Measurements from ENCODE around the gene KDELR3.
"Not testable (repeated sequence)": the region's sequence is repeated elsewhere in the genome, so short reads cannot be mapped to it uniquely, and the experiment has no call there.

KDELR3 gene

GRCh38 chr22:38456841-38457699 lies 10.8 kb upstream of the KDELR3 start:
- DNase-seq: no peak

GRCh38 chr22:38460426-38460840 lies 7.5 kb upstream of the KDELR3 start:
- no peak for DNase-seq

DNA sequence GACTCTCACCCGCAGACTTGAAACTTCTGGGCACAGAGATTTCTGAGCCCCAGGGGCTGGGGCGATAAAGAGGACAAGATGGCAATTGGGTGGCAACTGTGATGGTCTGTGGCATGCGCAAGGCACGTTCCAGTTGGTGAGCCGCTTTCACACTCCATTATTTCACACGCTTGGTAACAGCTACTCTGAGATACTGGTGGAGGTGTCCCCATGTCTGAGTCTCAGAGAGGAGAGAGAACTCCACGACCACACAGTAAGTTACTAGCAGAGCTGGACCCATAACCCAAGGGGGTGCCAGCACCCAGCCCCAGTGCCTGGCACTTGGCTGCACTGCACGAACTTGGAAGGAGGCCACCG lies 6.9 kb upstream of the KDELR3 start:
- DNase-seq: no peak

DNA sequence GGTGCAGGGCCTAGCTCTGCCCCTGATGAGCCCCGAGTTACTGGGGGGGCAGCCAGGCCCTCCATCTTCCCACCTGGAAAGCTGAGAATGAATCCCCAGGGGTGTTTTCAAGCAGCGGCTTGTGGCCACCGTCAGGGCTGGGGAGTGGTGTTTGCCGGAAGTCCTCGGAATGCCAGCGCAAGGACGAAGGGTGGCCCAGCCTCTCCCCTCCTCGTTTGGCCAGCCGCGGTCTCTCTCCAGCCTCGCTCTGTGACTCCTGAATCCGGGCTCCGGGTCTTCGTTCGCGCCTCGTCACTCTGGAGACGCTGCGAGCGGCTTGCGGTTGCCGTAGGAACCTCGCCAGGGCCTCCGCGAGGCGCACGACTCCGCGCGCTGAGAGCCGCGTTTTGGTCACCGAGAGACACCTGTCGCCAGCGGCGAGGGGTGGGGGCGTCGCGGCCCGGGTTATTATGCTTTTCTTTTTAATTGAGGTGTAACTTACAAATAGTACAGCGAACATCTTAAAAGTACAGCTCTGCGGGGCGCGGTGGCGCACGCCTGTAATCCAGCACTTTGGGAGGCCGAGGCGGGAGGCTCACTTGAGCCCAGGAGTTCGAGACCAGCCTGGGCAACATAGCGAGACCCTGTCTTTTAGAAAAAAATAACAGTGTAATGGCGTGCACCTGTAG lies 6.3 kb upstream of the KDELR3 start:
- peak in 11 of 14 donors; percentile 5 to 68 (median 39) for DNase-seq

GRCh38 chr22:38462960-38463784 lies 4.7 kb upstream of the KDELR3 start:
- no peak for DNase-seq

DNA sequence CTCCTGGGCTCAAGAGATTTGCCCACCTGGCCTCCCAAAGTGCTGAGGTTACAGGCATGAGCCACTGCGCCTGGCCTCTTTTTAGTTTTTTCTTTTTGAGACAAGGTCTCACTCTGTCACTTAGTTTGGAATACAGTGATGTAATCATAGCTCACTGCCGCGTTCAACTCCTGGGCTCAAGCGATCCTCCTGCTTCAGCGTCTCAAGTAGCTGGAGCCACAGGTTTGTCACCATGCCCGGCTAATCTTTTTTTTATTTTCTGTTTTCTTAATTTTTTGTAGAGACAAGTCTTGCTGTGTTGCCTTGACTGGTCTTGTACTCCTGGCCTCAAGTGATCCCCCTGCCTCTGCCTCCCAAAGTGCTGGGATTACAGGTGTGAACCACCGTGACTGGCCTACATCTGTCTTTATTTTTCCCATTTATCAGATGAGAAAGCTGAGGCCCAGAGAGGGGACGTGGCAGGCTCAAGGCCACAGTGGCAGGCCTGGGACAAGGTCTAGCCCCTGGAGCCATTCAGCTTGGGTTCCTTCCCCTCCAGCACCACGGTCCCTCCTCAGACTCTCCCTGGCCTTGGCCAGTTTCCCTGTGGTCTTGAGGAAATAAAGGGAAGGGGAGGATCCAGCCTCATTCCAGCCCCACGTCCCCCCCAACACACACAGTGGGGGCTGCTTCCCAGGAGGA lies 2.8 kb upstream of the KDELR3 start:
- DNase-seq: no peak

DNA sequence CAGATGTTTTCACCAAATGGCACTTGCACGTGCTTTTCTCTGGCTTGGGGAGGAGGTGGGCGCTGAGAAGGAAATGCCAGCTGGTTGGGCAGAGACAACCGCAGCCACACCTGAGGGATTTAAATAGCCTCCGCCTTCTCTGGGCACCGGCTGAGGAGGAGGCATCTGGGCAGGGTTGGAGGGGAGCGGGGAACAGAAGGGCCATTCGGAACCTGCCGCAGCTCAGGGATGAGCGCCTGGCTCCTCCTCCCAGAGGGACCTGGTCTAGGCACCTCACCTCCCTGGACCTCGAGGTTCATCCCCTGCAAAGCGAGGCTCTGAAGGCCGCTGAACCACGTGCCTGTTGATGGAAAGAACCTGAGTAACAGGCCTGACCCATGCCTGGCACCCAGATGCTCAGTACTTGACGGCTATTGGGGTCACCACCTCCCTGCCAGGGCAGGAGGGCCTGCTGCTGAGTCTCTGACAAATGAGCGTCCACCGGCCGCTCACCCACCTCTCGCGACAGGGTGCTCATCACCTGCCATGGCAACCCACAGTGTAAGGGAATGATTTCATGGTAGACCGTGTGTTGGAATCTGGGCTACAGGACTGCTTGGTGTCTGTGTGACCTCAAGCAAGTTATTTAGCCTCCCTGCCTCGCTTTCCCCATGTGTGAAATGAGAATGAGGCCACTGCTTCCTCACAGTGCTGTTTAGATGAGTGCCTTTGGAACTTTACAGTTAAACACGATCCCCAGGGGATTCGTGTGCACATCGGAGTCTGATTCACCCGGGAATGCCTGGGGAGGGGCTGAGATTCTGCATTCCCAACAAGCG lies 2.0 kb upstream of the KDELR3 start:
- DNase-seq: no peak

GRCh38 chr22:38467438-38467903 lies 425 bp upstream of the KDELR3 start:
- DNase-seq: no peak

DNA sequence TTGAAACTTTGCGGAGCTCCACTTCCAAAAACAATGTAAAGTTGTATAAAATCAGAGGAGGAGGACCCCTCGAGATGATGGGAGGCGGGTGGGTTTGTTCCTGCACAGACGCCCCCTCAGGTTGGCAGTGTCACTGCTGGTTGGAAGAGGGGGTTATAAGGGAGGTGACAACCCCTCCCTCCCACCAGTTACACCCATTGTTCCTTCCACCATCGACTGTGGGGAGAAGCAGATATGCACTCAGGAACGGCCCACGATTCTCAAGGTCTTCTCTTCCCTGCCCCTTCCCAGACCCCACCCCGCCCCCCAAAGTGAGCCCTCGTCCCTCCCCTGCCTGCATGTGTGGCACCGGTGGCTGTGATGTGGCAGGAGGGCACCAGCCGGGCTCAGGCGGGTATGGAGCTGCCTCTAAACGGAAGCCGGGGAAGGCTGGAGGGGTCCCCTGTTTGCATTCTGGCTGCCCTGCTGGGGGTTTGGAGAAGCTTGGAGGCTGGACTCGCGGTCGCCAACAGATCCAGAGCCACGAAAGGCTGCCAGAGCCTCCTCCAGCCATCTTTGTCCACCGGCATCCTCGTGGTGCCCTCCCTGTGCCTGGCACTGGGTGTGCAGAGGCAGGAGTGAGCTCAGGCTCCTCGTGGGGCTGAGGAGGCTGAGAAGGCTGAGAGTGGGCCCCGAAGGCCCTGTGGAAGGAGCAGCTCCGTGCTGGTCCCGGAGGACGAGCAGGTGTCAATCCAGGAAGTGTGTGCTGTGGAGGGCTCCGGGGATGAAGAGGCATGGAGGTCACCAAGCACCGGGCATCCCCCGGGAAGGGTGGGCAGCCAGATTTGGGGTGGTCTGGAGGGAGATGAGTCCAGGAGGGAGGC lies 778 bp downstream of the KDELR3 start:
- DNase-seq: no peak

DNA sequence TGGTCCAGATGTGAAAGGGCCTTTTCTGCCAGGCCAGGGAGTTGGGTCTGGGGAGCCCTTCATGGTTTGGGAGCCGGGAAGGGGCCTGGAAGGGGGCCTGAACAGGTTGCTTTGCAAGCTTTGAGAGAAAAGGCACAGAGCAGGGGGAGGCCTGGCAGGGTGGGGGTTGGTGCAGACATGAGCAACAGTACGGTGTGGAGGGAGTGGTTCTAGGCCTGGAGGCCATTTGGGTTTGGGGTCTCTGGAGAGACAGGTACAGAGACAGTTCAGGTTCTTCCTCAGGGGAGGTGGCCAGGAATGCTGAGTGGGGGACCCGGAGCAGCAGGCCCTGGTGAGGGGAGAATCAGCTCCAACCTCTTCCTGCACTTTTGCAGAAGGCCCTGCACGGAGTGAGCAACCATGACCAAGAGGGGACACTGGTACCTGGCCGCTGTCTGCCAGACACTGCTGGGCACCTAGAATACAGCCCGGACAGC lies 1.4 kb downstream of the KDELR3 start:
- DNase-seq: no peak

DNA sequence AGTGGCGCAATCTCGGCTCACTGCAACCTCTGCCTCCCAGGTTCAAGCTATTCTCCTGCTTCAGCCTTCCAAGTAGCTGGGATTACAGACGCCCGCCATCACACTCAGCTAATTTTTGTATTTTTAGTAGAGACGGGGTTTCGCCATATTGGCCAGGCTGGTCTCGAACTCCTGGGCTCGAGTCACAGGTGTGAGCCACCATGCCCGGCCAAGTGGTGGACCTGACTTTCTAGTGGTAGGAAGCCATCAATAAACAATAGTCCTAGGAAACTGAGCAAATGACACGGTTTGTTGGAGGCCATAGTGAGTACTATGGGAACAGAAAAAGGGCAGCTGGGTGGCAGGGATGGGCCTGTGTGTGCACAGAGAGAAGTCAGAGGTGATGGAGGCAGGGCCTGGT lies 2.3 kb downstream of the KDELR3 start:
- DNase-seq: not testable (repeated sequence)

DNA sequence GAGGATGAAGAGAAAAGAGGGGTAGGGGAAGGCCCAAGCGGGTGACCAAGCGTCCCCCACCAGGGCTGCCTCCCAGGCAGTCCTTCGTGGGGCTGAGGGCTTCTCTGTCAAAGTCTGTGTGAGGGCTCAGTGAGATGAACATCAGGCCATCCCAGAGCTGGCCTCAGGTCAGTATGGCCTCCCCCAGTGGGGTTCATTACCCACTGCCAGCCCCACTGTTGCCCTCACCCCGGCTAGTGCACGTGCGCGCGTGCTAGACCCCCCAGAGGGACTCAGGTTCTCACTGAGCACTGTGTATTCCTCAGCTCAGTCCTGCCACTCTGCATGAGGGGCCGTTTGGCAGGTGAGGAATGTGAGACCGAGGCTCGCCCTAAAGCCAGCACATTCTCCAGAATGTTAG lies 3.3 kb downstream of the KDELR3 start:
- DNase-seq: no peak

DNA sequence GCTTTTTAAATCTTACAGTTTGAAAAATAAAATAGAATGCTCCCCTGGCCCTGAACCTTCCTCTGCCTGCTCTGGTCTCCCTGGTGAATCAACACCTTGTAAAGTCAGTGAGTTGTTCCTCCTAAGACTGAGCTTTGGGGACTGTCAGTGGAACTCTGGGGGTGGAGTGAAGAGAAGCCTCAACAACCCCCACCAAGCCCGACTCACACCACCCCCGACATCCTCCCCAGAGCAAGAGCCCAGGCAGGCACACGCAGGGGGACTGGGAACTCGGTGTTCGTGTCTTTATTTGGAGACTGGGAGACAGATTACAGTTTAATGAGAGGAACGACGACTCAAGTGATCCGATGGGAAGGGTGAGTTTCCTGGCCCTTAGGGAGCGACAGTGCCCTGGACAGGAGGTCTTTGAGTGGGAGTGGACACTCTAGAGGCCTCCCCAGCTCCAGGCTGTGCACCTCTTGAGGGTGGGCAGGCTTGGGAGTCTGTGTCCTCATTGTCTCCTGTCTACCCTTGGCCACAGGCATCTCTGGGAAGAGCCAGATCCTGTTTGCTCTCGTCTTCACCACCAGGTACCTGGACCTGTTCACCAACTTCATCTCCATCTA lies 6.2 kb downstream of the KDELR3 start:
- no peak for DNase-seq

- DNase-seq: no peak
Measured at GRCh38 chr22:38477585-38477984, 9.7 kb downstream of the KDELR3 start.

GRCh38 chr22:38479096-38479837 lies 11.4 kb downstream of the KDELR3 start:
- no peak for DNase-seq

DNA sequence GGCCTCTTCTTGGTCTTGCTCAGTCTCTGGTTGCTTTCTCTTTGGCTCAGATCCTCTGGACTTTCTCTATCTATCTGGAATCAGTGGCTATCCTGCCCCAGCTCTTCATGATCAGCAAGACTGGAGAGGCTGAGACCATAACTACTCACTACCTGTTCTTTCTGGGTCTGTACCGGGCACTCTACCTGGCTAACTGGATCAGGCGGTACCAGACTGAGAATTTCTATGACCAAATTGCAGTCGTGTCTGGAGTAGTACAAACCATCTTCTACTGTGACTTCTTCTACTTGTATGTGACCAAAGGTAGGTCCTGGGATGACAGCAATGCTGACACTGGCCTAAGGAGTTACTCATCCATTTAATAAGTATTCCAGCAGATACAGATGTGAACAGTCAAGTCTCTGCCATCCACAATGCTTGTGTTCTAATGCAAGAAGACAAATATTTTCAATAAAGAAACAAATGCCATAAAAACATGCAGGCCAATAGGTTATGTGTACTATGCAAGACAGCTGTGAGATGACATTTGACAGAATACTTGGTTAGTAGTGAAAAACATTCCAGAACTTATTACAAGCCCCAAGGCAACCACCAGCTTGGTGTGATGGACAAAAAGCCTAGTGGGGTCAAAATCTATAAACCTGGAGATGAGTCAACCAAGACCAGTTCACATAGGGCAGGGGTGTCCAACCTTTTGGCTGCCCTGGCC lies 13.4 kb downstream of the KDELR3 start:
- no peak for DNase-seq

GRCh38 chr22:38481871-38482332 lies 14.0 kb downstream of the KDELR3 start:
- DNase-seq: no peak

DNA sequence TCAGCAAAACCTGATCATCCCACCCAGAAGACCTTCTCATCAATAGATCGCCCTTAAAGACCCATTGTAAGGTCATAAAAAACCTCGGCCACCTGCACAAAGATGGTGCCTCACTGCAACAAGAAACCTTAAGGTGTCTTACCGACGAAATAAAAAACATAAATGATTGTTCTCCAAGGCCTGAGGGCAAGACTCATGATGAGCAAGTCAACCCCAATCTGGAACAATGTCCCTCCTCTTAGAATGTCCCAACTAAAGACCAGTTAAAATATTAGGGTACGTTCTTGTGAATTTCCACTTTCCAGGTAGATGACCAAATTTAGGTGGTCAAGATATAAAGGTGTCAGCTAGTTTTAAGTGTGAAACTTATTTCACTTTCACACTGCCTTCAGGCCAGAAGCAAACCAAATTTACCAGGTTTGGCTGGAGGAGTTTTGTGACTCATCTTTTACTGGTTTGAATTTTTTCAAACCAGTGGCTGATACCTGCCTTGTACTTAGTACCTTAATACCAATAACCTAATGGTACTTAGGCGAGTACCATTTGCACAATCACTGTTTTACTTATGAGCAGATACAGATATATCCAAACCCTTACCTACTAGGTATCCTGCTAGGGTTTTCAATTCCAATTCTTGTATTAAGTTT lies 14.9 kb downstream of the KDELR3 start:
- no peak for DNase-seq
